ENCODE measurements around the gene GID8.

The GID8 gene

DNA sequence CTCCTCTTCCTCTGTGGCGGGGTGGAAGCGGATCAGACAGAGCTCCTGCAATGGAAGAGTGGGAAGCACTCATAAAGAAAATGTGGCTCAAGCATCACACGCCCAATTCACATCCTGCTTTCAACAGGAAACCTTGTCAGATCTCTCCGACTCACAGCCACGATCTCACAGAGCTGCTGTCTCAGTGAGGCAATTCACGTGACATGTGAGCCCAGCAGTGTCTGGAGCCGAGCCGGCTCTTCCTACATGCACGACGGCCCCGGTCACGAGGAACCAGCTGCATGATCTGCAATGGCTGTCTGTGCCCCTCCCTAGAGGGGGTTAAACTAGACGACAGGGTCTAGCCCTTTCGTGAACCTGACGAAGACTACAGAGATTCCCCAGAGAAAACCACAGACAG lies 46.8 kb upstream of the GID8 start:
- DNase-seq (ENCODE audit: low read depth, low spot score), result no peak
- H3K4me3 ChIP-seq (ENCODE audit: low read depth, low read length), result no peak overlapping the region
- ChIA-PET POLR2A (no interaction called here), CTCF (interaction anchor here (12.2 kb wide), 1 partner anchor 10 kb away, joined by 133 read pairs; no protein-coding TSS in a partner anchor)
- TF ChIP-seq CTCF (IDR thresholded peaks at IDR 0.05; ENCODE audit: insufficient read depth, low read length, missing control alignments), result no peak

GRCh38 chr20:62892348-62893304 lies 45.3 kb upstream of the GID8 start:
- ChIA-PET CTCF (interaction anchor here (0.8 to 12.2 kb wide), 5 partner anchors 8 to 116 kb away, joined by 3 to 133 read pairs (median 3); no protein-coding TSS in a partner anchor), POLR2A (no interaction called here)
- DNase-seq (ENCODE audit: low read depth, low spot score), result no peak
- no peak overlapping the region for H3K4me3 ChIP-seq (ENCODE audit: low read depth, low read length)
- no peak for TF ChIP-seq CTCF (IDR thresholded peaks at IDR 0.05; ENCODE audit: insufficient read depth, low read length, missing control alignments)

DNA sequence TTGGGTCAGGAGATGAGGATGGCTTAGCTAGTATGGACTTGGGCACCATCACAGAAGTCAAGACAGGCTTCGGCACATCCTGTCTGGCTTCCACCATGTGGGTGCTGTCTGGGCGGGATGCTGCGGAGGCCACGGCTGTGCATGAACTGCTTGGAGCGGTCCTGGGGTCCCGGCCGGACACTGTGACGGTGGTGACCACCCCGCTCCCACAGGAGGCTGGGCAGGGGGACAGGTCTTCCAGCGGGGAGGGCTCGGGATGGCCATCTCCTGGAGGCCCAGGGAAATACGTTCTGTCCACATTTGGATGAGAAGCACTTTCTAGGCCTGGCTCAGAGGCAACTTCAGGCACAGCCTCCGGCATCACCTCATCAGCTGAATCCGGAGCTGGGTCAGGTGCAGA lies 44.2 kb upstream of the GID8 start:
- POLR2A ChIA-PET, result no interaction called here
- no peak for DNase-seq (ENCODE audit: low read depth, low spot score)
- no peak for TF ChIP-seq CTCF (IDR thresholded peaks at IDR 0.05; ENCODE audit: insufficient read depth, low read length, missing control alignments)
- no peak overlapping the region for H3K4me3 ChIP-seq (ENCODE audit: low read depth, low read length)
- CTCF ChIA-PET, result interaction anchor here (0.8 to 12.2 kb wide), 7 partner anchors 7 to 115 kb away, joined by 3 to 133 read pairs (median 3); no protein-coding TSS in a partner anchor

- no peak overlapping the region for H3K4me3 ChIP-seq (ENCODE audit: low read depth, low read length)
- no peak for TF ChIP-seq CTCF (IDR thresholded peaks at IDR 0.05; ENCODE audit: insufficient read depth, low read length, missing control alignments)
- no peak for DNase-seq (ENCODE audit: low read depth, low spot score)
- ChIA-PET POLR2A (no interaction called here), CTCF (interaction anchor here (1.2 to 12.2 kb wide), 8 partner anchors 7 to 115 kb away, joined by 3 to 133 read pairs (median 4); no protein-coding TSS in a partner anchor)
Observed at GRCh38 chr20:62894261-62894660, 43.7 kb upstream of the GID8 start.

DNA sequence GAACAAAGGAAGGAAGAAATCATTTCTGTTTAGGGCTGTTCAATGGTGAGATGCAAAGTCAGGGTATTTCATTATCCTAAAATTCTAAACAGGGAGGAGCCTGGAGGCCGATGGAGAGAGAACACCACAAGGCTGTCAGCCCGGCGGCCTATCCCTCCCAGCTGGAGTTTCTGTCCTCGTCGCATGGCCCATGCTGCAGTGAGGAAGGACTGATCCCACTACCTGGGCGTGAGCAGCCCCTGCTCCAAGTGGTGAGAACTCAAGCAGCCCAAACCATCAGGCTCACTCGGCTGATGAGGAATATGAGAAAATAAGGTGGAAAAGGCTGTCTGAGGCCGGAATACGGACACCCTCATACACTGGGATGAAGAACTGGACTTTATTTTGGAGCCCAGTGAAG lies 42.4 kb upstream of the GID8 start:
- ChIA-PET CTCF (interaction anchor here (1.0 to 12.2 kb wide), 2 partner anchors 5 to 114 kb away, joined by 4 to 133 read pairs; no protein-coding TSS in a partner anchor), POLR2A (no interaction called here)
- no peak for TF ChIP-seq CTCF (IDR thresholded peaks at IDR 0.05; ENCODE audit: insufficient read depth, low read length, missing control alignments)
- DNase-seq (ENCODE audit: low read depth, low spot score), result no peak
- H3K4me3 ChIP-seq (ENCODE audit: low read depth, low read length), result no peak overlapping the region

DNA sequence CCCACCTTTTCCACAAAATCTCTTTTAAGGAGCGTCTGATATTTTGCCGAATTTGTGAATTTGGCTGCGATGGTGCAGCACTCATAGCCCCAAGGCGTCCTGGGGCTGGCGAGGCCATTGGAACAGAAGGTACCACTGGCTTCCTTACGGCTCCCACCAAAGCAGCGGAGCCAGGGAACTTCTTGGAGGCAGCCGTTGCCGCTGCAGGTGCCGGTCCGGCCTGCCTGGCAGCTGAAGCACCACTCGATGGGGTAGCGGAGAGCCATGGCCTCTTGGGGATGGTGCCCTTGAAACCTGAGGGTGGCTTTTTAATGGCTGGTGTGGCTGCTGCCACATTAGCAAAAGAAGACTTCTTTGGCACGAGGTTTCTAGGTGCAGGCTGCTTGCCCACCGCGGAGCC lies 41.4 kb upstream of the GID8 start:
- DNase-seq (ENCODE audit: low read depth, low spot score), result no peak
- ChIA-PET POLR2A (no interaction called here), CTCF (interaction anchor here (8.4 to 8.9 kb wide), 2 partner anchors 7 to 20 kb away, joined by 133 to 189 read pairs; no protein-coding TSS in a partner anchor)
- no peak for TF ChIP-seq CTCF (IDR thresholded peaks at IDR 0.05; ENCODE audit: insufficient read depth, low read length, missing control alignments)
- H3K4me3 ChIP-seq (ENCODE audit: low read depth, low read length), result no peak overlapping the region
